ENCODE results near the gene HOXB3.
A peak's percentile ranks its signal among the peaks of the same experiment; 100 is the strongest.

The HOXB3 gene

DNA sequence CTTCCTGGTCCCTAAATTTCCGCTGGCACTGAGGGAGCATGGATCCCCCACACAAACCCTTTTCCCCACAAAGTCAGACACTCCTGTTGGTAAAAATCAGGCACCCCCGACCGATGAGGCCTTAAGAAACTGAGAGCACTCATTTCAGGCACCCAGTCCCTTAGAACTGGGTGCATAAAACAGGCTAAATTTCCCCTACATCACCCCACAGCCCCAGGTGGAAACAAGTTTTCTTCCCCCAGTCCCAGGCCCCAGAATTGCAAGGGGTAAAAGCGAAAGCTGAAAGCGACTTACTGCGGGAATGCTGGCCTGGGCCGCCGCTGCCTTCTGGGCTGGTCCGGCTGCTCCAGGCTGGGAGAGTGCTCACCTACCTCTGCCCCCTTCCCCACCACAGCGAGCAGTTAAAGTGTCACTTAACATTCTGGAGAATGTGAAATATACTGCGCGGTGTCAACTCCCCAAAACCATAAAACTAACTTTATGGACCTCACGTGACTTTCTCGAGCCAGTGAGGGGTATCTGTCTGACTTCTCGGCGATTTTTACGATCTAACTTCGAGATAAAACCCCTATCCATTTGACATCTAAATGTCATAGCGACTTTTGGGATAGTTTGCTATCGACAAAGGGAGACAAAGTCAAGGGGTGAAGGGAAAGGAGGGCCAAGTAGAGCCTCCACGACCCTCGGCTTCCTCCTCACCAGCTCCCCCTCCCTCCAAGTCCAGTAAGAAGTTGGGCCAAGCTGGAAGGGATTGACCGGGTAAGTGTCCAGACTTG, at the start of gene HOXB3:
Gene HOXB3 (minus strand): TSS at position 411 of the 776 bp plus-strand sequence. CDS start 37,767 bp downstream, outside the sequence.
- no peak for DNase-seq

GRCh38 chr17:48639136-48639535, 49.1 kb upstream of the HOXB3 start:
- DNase-seq, result no peak

GRCh38 chr17:48637323-48638260, 47.6 kb upstream of the HOXB3 start:
- no peak for DNase-seq

GRCh38 chr17:48636177-48637018, 46.4 kb upstream of the HOXB3 start:
- peak in 6 of 56 donors; percentile 4 to 26 (median 9) for DNase-seq

DNA sequence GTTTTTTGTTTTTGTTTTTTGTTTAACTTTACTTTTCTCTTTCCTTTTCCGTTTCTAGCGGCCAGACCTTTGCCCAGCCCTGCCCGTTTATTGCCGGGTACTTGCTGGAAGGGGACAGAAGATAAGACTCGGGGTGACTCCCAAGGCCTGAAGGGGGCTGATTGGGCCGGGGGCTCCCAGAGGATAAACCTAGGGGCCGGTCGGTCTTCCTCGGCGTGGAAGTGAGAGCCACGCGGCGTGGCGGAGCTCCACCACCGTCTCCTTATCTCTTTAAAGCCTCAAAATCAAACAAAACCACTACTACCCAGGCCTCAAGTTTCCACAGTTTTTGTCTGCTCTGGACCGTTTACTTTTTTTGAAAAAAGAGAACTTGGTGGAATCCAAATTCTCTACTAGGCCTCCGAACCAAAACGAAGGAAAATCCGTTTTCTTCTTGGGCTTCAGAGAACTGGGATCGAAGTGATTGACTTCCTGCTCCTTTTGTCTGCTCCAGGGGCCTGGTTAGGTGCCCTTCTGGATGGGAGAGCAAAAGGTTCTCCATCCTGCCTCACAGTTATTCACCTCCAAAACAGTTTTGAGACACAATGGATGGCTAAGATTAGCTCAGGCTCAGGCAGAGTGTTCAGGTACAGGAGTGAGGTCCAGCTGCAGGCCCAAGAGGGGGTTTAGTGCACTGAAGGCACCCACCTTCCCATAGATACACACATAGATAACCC, 44.6 kb upstream of the HOXB3 start:
- DNase-seq, result no peak

GRCh38 chr17:48633266-48633677, 43.2 kb upstream of the HOXB3 start:
- no peak for DNase-seq

DNA sequence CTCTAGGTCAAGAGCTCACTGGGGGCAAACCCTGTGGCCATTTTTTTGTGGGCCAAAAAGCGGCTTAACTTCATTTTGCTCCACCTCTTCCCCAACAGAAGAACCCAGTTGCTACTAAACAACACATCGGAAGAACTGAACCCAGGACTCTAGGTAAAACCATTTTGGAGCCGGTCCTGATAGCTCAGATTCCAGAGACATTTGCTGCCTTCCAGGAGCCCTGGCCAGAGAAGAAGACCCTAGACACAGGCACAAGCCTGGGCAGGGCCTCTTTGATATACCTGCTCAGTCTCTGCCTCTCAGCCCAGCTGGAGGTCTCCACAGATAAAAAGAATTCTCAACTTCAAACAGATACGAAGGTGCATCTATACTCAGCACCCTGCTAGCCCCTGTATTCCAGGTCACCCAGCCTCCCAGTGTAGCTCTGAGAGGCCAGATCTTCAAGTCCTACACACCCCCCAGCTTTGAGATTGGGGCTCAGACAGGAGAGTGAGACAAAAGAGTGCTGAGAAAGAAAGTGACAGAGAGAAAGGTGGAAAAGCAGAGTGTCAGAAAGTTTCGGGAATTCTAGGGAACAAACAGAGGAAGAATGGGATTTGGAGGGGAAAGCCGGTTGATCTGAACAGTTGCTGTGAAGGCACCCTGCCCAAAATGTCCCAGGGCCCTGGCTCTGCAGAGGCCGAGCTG, 42.7 kb upstream of the HOXB3 start:
- no peak for DNase-seq

GRCh38 chr17:48631693-48632578, 41.9 kb upstream of the HOXB3 start:
- no peak for DNase-seq

DNA sequence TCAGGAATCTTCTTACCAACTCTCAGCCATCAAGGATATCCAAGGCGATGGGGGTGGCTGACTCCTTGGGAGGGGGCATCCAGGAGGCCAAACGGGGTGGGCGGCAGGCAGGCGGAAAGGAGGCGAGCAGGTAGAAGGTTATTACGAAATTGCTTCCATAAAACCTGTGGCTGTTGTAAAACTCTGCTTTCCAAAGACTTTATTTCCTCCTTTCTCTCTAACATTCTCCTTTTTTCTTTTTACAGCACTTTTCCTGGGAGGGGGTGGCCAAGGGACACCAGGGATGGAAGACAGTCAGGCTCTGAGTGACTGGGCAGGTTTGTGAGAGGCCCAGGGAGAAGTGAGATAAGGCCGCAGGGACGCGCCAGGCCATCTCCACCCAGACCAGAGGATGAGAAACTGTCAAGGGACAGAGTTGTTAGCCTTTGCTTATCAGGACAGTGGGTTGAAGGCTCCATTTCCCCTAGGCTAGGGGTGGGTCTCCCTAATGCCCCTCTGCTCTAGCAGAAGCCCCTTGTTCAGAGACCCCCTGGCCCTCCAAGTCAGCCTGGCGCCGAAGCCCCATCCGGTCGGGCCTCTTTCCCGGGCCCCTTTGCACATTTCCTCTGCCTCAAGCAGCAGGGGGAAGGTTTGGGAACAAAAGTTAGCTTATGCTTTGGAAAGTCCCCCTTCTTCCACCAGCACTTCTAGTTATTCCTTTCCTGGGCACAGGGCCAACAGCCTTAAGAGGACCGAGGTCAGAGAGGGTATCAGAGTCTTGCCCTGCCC, 41.1 kb upstream of the HOXB3 start:
- DNase-seq, result no peak

DNA sequence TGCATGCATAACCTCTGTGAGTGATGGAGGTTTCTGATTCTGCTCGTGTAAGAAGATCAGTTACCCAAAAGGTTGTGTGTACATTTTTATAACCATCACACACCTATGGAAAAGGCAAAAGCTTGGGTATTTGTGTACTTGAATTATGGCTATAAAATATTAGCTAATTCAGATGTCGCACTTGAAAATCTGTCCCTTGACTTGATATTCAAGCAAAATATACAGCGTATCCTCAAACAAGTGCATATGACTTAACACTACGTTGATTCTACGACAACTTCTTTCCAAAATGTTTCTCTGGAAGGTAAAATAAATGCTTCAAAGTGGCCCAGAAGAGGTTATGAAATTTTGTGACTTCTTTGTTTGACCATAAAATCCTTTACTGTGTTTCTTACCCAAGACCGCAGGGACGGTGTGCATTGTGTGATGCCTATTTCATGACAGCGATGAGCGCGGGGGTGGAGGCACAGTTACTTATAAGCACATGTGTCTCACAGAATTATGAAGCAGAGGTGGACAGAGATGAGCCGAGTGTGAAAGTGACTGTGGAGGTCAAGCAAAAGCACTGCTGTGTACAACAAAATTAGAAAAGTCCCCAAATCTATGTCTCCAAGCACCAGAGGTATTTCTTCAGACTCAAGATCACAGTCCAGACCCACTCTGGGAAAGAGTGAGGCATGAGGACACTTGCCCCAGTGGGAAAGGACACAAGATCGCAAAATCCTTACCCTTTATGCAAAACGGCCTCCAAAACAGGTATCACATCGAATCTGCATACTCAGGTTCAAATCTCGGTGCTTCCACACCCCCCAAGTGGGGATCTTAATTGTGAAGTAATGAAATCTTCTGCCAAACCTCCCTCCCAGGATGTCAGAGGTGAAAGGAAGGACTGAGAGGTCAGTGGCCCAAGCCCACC, 40.2 kb upstream of the HOXB3 start:
- no peak for DNase-seq

DNA sequence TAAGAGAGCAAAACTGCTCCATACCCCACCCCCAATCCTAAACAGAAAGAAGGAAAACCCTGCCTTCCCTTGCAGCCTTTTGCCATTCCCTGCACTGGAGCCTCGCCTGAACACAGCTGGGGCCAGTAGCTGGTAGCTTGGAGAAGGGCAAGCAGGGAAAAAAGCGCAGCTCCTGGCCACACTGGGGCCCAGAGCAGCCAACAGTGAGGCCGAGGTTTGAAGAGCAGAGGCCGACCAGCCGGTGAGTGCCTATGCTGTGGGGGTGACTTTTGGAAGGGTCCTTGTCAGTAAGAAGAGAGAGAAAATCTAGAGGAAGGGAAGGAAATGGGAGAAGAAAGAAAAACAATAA, 39.3 kb upstream of the HOXB3 start:
- DNase-seq, result no peak

GRCh38 chr17:48628649-48629410, 38.8 kb upstream of the HOXB3 start:
- DNase-seq, result no peak

GRCh38 chr17:48627623-48628521, 37.8 kb upstream of the HOXB3 start:
- DNase-seq, result no peak

GRCh38 chr17:48627118-48627597, 37.1 kb upstream of the HOXB3 start:
- DNase-seq, result no peak

Data from amygdala (tissue), 56 donors.